Middle frontal gyrus (tissue), 1 donor: ENCODE measurements around the gene SCGB1D2.
"Not testable (repeated sequence)": the region's sequence is repeated elsewhere in the genome, so short reads cannot be mapped to it uniquely, and the experiment has no call there.

ENCODE experiments used
- DNase-seq: peaks from one replicate; pipeline ENCODE4 v3.0.0-alpha.2; 2015; ENCODE audit warnings: low spot score; ENCODE audit errors: extremely low spot score

Gene SCGB1D2

GRCh38 chr11:62242021-62242420 is at the start of gene SCGB1D2:
Gene SCGB1D2 (plus strand): TSS chr11:62242239. CDS start chr11:62242308, 69 bp downstream.
- DNase-seq = no peak

GRCh38 chr11:62193952-62194351 is 48.1 kb upstream of the SCGB1D2 start:
- no peak for DNase-seq

GRCh38 chr11:62195010-62195409 is 47.0 kb upstream of the SCGB1D2 start:
- not testable (repeated sequence) for DNase-seq

GRCh38 chr11:62195945-62196344 is 46.1 kb upstream of the SCGB1D2 start:
- no peak for DNase-seq

GRCh38 chr11:62197400-62197799 is 44.6 kb upstream of the SCGB1D2 start:
- DNase-seq = not testable (repeated sequence)

- DNase-seq = no peak
Measured at GRCh38 chr11:62201376-62201775, 40.7 kb upstream of the SCGB1D2 start.

- DNase-seq = no peak
Measured at GRCh38 chr11:62202910-62203309, 39.1 kb upstream of the SCGB1D2 start.

- DNase-seq = no peak
Measured at GRCh38 chr11:62204430-62204829, 37.6 kb upstream of the SCGB1D2 start.

GRCh38 chr11:62205441-62205840 is 36.6 kb upstream of the SCGB1D2 start:
- no peak for DNase-seq

- DNase-seq = not testable (repeated sequence)
Measured at GRCh38 chr11:62206276-62207066, 35.6 kb upstream of the SCGB1D2 start.

- DNase-seq = no peak
Measured at GRCh38 chr11:62208785-62209144, 33.3 kb upstream of the SCGB1D2 start.

GRCh38 chr11:62217191-62217748 is 24.8 kb upstream of the SCGB1D2 start:
- no peak for DNase-seq

GRCh38 chr11:62221498-62221897 is 20.5 kb upstream of the SCGB1D2 start:
- DNase-seq = no peak

- no peak for DNase-seq
Measured at GRCh38 chr11:62223095-62223494, 18.9 kb upstream of the SCGB1D2 start.

- DNase-seq = no peak
Measured at GRCh38 chr11:62233730-62234129, 8.3 kb upstream of the SCGB1D2 start.

GRCh38 chr11:62236187-62236586 is 5.9 kb upstream of the SCGB1D2 start:
- no peak for DNase-seq

GRCh38 chr11:62237499-62237898 is 4.5 kb upstream of the SCGB1D2 start:
- DNase-seq = no peak

GRCh38 chr11:62238151-62238550 is 3.9 kb upstream of the SCGB1D2 start:
- no peak for DNase-seq

GRCh38 chr11:62241095-62241494 is 944 bp upstream of the SCGB1D2 start:
- DNase-seq = no peak

- DNase-seq = no peak
Measured at GRCh38 chr11:62245271-62245753, 3.3 kb downstream of the SCGB1D2 start.

- no peak for DNase-seq
Measured at GRCh38 chr11:62251698-62252097, 9.7 kb downstream of the SCGB1D2 start.

- DNase-seq = no peak
Measured at GRCh38 chr11:62253999-62254542, 12.0 kb downstream of the SCGB1D2 start.

- no peak for DNase-seq
Measured at GRCh38 chr11:62256281-62256680, 14.2 kb downstream of the SCGB1D2 start.
